AG08395 (cell line): Measurements from ENCODE around the gene CCDC6.
"Not testable (repeated sequence)": the region's sequence is repeated elsewhere in the genome, so short reads cannot be mapped to it uniquely, and the experiment has no call there.

Experiments
- DNase-seq: peaks from one replicate; pipeline ENCODE4 v3.0.0; 2012; ENCODE audit warnings: mixed read lengths, low spot score

Gene CCDC6

DNA sequence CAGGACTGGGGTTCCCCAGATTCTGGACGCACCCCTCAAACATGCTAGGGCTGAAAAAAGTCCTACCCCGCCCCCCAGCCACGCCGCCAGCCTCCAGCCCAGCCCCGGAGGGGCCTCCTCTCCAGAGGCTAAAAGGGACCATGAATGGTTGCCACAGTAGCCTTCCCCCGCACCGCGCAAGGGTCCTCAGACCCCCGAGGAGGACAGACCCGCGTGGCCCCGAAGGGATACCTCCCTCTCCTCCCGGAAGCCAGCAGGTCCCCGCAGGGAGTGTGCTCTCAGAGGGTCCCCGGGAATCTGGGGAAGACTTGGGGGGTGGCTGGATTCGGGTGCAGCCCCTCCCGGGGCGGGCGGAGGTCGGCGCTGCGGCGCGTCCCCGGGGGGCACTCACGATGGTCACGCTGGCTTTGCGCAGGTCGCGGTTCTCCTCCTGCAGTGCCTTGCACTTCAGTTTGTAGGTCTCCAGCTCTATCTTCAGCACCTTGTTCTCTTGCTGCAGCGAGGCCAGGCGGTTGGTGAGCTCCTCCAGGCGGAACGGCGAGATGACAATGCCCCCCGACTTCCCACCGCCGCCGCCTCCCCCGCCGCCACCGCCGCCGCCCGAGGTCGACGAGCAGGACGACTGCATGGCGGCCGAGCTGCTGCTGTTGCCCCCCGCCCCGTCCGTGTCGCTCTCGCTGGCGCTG lies 482 bp downstream of the CCDC6 start:
- no peak for DNase-seq

DNA sequence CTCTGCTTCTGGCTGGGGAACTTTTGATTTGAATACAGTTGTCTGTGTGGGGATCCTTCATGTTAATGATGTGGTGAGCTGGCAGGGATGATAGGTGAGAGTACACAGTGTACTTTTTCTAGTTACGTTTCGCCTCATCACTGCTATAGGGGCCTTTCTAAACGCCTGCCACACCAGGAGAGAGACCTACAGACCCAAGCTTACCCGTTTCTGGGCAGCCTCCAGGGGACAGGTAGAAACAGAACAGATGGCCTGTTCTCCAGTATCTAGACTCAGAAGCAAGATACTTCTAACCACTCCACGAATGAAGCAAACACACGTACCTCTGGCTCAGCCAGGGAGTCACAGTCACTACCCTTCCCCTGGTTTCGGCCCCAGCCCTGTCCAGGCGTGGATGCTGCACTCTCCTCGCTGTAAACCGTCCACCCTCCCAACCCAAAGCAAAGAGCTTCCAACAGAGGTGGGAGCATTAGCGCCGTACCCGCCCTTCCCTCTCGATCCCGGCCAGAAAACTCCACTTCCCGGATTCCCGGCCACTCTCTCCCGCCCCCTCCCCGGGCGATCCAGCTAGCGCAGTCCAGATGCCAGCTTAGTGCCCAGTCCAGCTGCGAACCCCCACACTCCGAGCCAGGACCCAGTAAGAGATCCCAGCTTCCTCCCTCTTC lies 1.2 kb downstream of the CCDC6 start:
- peak; percentile 19 for DNase-seq

DNA sequence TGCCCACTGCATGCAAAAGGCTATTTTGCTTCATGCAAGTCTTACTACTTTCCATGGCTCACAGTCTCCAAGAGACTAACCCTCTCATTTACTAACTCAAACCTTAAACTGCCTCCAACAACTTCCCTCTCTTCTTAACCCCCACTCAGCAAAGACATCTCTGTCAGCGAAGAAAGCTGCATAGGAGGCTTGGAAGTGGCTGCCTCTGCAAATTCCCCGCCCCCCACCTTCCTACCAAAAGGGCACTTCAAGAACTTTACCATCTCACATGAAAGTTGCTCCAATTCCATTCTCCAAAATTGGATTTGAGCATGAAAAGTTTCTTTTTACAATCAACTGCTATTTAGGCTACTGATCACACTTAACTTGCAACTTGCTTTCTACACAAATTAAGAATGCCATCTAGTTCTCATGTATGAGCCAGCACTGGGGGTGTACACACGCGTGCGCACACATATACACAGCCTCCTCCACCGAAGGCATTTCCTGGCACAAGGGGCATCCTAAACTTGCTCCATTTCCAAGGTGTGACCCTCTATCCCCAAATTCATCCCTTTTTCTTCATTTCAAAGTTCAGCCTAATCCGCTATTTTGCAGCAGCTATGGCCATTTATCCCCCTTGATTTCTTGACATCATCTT lies 1.8 kb downstream of the CCDC6 start:
- no peak for DNase-seq

DNA sequence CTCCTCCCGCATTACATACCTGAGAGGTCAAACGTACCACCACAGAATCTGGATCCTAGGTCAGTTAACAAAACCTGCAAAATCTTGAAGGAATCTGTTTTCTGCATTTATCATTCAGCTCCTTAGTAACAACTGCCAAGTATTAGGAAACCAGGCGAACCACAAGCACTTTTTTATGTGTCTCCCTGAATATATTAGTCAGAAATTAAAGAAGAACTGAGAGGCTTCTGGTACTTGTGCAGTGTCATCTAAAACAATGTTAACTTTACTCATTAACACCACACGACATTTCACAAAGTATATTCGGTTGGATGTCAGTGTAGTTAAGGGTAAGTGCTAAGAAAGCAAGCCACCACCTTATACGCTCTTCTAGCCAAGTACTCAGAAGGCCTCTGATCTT lies 2.5 kb downstream of the CCDC6 start:
- peak; percentile 40 for DNase-seq

DNA sequence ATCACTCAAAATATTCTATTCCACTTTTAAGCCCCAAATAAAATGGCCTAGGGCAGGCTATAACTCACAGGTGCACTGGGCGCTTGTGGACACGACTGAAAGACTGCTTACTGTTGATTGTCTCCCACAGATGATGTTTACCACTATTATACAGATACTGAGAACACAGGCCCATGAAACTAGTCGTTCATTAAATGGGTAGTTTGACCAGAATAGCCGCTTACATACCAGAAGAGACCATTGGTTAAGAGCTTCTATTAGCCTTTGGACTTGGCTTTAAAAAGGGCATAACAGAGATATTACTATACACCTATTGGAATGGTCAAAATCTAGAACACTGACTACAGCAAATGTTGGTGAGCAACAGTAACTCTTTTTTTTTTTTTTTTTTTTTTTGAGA lies 4.3 kb downstream of the CCDC6 start:
- DNase-seq = no peak

DNA sequence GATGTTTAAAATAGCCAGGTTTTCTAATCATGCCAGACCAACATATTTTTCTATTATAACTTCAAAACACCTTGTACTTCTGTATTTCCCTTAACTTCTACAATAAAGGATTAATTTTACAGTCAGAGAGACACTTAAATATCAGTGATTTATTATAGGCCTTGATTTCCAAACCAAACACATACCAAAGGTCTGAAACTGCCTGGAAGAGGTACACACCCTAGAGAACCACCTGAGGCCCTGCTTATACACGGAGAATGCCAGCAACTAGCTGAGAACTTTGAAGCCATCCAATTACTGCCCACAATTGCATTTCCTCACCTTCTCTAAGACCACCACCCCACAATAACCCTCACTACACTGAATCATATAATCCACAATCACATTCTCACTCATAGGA lies 4.9 kb downstream of the CCDC6 start:
- no peak for DNase-seq

DNA sequence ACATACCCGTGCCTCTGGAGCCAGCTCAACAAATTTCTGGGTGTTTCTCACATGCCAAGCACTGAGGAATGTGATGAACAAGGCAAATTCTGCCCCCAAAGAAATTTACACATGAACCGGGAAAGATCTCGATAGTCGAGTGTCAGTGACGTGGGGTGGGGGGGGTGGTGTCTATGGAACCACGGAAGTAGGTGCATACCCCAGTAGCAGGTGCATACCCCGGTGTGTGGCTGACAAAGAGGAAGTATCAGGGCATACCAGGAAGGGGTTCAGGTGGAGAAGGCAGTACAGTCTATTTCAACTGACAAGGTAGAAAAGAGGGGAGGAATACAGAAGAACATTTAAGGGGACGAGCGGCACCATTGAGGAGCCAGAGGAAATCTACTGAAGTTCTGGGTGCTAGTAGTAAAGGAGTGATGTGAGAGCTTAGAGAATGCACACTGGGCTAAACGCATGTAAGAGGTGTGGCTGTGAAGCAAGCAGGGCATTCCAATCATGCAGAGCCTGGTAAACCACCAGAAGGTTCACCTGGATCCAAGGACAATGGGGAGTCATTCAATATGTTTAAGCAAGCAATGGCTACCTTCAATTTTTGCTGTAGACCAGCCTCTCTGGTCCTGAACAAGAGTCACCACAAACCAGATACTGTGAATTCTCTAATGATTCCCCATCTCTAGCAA lies 6.2 kb downstream of the CCDC6 start:
- DNase-seq = no peak

DNA sequence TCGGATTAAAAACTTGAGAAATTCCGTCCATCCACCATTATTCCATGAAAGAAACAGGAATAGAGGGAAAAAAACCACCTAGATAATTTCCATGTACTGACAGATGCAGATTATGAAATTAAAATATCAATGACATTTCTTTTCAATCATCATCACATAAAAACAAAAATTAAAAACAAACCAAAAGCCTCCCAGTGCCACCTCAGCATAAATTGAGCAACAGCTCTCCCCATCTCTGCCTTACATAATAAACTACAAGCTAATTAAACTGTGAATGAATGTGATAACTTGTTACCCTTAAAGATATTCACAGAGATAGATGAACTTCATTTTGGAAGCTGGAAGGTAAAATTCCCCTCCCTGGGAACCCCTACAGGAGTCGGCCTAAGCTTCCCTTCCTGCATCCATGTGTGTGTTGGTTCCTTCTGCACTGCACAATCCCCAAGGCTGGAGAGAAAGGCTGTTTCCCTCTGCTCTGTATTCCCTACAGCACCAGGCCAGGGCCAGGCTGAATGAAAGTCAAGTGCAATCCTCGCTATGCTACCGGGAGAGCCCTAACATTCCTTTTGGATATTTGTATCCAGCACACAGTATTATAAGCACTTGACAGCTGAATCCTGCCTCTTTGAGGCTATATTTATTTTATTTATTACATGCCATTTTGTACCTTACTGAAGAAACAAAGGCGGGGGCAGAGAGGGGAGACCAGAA lies 8.1 kb downstream of the CCDC6 start:
- no peak for DNase-seq

DNA sequence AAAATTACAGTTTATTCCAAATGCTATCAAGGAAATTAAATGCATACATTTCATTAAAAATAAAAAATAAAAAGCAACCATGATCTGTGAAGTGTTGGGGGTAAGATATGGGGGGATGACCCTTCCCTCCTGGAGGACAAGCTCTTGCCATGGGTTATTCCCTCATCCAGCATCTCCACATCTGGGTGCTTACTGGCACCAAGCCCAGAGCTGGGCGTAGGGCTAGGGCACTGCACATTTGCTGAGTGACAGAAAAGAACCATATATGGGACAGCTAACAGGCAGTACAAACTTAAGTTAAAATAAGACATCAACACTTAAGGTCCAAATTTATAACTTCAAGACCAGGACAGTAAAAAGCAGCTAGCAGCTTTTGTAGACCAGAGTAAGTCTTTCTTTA lies 10.2 kb downstream of the CCDC6 start:
- DNase-seq = no peak

DNA sequence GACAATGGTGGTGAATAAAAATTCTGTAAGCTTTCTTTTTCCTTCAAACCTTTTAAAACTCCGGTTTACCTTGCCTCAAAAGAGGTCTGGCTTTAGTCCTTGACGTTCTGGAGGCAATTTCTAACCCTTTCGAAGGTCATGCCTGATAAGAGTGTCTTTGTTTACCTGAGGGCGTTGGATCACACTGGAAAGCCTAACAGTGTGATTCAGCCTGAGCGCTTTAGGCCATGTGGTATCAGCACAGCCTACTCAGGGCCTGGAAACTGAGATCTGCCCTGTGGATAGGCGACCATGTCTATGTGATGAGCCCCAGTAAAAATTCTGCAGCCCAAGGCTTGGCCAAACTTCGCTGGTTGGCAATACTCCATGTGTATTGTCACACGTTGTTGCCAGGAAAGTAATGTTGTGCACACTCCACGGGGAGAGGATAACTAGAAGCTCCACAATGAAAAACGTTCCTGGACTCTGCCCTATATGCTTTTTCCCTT lies 10.7 kb downstream of the CCDC6 start:
- DNase-seq = no peak

DNA sequence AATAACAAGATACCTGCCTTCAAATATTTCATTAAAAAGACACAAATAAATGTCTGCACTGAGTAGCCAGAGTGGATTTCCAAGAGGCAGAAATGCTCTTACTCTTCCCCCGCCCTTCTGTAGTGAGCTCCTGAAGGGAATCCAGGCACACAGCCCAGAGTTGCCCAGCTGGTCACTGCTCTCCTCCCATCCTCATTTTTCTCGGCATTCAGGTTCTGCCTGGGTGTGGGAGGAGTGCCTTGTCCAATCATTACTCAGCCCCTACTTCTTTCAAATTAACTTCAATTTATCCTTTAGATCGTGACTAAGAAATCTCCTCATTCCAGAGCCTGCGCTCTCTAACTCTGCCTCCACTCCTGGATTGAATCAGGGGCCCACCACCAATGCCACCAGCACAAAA lies 12.2 kb downstream of the CCDC6 start:
- DNase-seq = peak; percentile 85

DNA sequence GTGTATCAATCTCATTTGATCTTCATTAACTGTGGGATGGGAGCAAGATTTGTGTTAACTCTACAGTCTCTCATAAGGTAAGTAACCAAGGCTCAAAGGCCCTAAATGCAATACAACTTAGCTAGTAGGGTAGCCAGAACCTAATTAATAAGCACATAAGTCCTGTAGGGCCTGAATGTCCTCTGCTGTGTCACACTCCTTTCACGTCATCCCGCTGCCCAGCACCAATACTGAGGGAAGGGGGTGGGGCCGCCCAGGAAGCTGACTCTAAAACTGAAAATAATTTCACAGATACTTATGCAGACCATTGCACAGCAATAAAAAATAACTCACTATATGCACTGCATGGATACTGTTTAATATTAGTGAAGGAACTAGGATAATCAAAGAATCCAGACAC lies 13.7 kb downstream of the CCDC6 start:
- DNase-seq = no peak

DNA sequence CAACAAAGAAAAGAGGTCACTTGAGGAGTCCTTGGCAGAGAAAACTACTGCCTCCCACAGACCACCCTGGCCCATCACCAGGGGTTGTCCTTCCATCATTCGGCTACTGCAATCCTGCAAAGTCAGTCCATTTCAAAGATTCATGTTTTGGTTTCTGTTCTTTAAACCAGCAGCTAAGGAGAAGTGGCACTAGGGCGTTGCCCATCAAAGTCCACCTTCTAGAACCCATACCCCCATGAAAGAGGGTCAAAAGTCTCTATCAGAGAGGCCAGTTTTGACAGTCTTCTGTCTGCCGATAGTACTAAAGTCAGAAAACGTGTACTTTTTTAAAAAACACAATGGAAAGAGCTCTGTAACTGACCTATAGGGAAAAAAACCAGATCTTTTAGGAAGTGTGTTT lies 14.4 kb downstream of the CCDC6 start:
- DNase-seq = no peak

DNA sequence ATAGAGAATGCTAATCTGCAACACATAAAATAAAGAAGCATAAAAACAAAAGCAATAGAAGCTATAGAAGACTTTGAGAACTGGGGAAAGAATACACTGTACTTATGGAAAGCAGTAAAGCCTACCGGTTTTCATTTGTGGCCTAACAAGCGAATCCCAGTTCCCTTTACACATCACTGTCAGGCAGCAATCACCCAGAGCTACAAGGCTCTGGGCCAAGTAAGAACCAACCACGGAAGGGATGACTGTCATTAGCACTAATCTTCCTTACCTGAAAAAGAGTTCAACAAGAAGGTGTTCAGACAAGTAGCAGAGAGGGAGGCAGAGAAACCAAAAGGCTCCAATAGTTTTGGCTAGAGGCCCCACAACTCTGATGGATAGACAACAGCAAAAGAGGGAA lies 15.0 kb downstream of the CCDC6 start:
- DNase-seq = no peak

DNA sequence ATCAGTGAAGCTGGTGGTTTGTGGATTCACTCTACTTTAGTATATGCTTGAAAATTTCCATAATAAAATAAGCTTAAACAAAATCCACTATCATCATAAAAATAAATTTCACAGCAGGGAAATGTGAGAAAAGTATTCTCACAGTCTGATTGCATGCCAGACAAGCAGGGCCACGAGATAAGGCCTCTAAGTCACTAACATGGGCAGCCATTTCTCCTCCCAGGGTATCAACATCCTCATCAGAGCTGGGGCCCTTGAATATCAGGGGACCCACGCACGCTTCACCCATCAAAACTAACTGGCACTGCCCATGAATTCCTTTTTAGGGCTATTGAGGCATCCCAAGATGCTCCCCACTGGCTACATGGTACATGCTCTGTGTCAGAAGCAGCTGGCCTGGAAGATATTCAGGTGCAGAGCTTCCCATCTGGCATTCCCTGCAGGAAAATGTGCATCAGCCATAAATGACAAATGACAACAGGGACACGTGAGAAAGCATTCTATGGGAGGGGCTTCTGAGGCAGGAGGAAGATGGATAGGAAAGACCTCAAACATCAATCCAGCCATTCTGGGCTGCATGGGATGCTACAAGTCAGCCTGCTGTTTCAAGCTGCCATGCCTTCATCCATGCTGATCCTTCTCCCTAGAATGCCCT lies 17.4 kb downstream of the CCDC6 start:
- DNase-seq = no peak

DNA sequence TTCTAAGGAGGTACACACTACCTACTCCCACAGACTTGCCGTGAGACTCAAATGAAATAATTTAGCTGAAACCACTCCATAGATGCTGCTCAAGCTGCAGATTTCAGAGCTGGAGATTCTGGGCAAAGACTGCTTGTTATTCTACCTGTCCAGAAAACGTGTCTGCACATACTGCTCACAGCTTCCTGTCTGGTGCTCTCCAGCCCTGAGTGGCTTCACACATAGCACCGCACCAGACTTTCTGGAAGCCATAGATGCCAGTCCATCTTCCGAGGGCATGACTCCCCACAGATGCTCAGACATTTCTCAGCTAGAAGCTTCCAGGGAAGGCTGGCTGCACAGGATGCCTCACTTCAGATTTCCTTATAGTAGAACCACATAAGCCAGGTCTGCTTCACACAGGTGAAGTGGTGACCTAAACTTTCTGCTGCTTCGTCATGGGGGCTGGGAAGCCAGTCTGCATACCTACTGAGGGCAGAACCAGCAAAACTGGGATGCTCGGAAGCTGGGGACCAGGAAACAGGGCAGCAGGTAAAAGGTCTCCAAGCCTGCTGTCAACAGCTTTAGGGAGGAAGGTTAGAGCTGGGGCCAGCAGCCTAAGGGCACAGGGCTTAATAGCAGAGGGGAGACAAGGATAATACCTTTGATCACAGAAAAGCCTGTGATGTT lies 18.2 kb downstream of the CCDC6 start:
- no peak for DNase-seq

DNA sequence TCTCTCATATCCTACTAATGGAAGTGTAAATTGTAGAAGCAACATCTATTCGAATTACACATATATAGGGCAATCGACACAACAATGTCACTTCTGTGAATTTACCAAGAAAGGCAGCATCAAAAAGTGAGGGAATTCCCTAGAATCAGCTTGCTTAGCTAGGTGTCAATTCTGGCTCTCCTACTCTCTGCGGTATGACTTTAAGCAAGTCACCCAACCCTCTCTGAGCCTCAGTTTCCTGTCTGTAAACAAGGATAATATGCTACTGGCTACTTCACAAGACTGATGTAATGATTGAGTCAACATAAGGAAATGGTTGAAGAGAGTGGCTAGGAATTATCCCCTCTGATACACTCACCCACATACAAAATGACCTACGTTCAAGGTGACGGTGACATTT lies 19.4 kb downstream of the CCDC6 start:
- no peak for DNase-seq

DNA sequence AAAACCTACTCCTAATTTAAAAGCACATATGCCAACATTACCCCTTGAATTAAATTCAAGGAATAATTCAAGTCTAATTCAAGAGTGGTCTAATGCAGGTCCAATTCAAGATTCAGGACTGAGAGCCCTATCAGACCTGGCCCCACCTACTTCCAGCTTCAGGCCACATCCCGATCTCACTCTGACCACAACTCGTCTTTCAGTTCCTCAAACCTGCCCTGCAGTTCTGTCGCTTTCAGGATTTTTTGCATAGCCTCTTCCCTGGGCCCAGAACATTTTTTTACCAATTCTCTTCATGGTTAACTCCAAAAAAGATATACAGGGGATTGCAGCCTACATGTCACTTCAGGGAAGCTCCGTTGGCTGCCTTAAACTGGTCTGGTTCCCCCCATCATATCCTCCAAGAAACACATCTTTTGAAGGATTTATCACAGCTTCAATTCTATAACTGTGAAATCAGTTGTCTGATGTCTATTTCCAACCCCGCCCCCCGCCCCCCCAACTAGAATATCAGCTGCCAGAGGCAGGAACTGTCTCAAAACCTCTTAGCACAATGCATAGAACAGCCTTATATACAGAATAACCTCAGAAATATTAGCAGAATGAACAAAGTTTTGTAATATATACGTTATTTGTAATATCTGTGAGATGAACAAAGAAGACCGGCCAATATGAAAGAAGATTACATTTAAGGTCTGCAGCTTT lies 20.8 kb downstream of the CCDC6 start:
- DNase-seq = no peak

DNA sequence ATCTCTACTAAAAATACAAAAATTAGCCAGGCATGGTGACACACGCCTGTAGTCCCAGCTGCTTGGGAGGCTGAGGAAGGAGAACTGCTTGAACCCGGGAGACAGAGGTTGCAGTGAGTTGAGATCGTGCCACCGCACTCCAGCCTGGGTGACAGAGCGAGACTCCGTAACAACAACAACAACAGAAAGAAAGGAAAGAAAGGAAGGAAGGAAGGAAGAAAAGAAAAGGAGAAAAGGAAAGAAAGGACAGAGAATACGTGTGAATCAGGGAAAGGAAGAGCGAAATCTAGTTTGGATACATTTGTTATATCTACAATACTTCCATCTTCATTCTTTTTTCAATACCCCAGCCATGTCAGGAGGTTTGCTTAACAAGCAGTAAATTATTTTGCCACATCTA lies 21.5 kb downstream of the CCDC6 start:
- DNase-seq = not testable (repeated sequence)

DNA sequence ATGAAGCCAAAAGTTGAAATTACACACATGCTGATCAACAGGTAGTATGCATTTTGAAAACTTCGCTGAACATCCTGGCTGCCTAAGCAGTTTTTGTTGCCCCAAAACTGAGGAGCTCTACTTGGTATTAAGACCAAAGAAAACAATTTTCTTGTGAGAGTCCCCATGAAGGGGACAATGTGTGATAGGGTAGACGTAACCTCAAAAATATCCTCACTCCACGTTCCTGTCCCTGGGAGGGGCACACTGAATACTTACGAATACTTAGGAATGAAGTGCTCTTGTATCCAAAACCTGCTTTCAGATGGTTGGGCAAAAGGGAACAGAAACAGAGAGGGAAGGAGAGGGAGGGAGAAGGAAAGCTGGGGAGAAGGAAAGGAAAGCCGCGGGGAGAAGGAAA lies 24.7 kb downstream of the CCDC6 start:
- DNase-seq = no peak
